Cardiac muscle cell (in vitro differentiated cells and primary cell): Measurements from ENCODE around the gene NRXN2. TPM values are rescaled to one million over a fixed set of nuclear protein-coding genes. Genes with fewer than 3 reads are reported as not detected.
"Not testable (repeated sequence)": the region's sequence is repeated elsewhere in the genome, so short reads cannot be mapped to it uniquely, and the experiment has no call there.

Experiments used
- DNase-seq, 2 donors: peaks; one replicate each; pipeline versions ENCODE4 v3.0.0 to v3.0.0-alpha.2; 2010 to 2017; ENCODE audit warnings: low read depth in 1 of 2, low spot score in 1 of 2
- H3K27ac ChIP-seq: fragments of 200-600 bp; sonication (generic); 2 replicates; pipeline ENCODE4 v1.5.1; 2016
- H3K27me3 ChIP-seq: fragments of 200-600 bp; sonication (generic); 2 replicates; pipeline ENCODE4 v1.6.0; 2016; ENCODE audit warnings: control low read depth
- H3K36me3 ChIP-seq: fragments of 200-600 bp; sonication (generic); 2 replicates; pipeline ENCODE4 v1.5.1; 2016; ENCODE audit warnings: control low read depth
- H3K4me1 ChIP-seq: fragments of 200-600 bp; sonication (generic); 2 replicates; pipeline ENCODE4 v1.8.1; 2017; ENCODE audit warnings: low read depth, mild to moderate bottlenecking, mixed run types
- H3K4me3 ChIP-seq: fragments of 200-600 bp; sonication (generic); 2 replicates; pipeline ENCODE4 v1.5.1; 2016; ENCODE audit warnings: mild to moderate bottlenecking
- H3K9me3 ChIP-seq: fragments of 200-600 bp; sonication (generic); 2 replicates; pipeline ENCODE4 v1.5.1; 2017; ENCODE audit warnings: low read depth, mild to moderate bottlenecking, control low read depth
- polyA plus RNA-seq: library from polyadenylated mRNA; unstranded; fragments of >200 nt; fragmentation: Nextera tagmentation; extraction: Ambion mirVana; gene quantifications from 2 replicates; pipeline ENCODE4 v1.2.1, GENCODE V29; 2016
- total RNA-seq: library from RNA; depleted of rRNA; stranded (reverse); fragments of >200 nt; gene quantifications from 2 replicates; pipeline ENCODE4 v1.2.3, GENCODE V29; 2016
- TF ChIP-seq, protein P1 (sequence below): IDR thresholded peaks from 2 replicates; pipeline ENCODE4 v1.5.1; 2012; ENCODE audit warnings: low read depth, mild to moderate bottlenecking, low read length

The NRXN2 gene
- total and polyA plus RNA-seq, 2 experiments from 2014 or later, result 1.2 to 1.3 TPM

DNA sequence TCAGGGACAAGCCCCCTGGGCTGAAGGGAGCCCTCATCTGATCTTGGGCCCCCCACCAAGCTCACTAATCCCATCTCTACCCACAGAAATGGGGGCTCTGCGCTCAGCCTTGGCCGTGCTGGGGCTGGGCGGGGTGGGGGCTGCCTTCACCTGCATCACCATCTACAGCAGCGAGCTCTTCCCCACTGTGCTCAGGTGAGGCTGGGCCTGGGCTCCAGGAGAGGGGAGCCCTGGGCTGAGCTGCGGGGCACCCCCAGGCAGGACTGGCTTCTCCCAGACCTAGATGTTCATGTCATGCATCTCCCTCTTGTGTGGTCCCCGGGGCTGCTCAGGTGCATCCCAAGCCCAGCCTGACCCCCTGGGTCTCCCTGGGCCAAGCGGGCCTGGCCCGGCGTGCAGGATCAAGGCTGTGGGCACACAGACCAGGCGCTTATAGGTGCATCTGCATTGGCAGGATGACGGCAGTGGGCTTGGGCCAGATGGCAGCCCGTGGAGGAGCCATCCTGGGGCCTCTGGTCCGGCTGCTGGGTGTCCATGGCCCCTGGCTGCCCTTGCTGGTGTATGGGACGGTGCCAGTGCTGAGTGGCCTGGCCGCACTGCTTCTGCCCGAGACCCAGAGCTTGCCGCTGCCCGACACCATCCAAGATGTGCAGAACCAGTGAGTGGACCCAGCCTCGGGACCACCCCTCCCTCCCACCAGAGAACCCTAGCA lies 122.6 kb downstream of the NRXN2 start:
- no peaks in the 10 kb centered on the region for H3K4me1 ChIP-seq
- H3K36me3 ChIP-seq, result no peaks in the 10 kb centered on the region
- no peaks in the 10 kb centered on the region for H3K27me3 ChIP-seq
- H3K9me3 ChIP-seq, result no peaks in the 10 kb centered on the region
- H3K27ac ChIP-seq, result no peak overlapping the region
- DNase-seq, result no peak
- TF ChIP-seq, protein P1, sequence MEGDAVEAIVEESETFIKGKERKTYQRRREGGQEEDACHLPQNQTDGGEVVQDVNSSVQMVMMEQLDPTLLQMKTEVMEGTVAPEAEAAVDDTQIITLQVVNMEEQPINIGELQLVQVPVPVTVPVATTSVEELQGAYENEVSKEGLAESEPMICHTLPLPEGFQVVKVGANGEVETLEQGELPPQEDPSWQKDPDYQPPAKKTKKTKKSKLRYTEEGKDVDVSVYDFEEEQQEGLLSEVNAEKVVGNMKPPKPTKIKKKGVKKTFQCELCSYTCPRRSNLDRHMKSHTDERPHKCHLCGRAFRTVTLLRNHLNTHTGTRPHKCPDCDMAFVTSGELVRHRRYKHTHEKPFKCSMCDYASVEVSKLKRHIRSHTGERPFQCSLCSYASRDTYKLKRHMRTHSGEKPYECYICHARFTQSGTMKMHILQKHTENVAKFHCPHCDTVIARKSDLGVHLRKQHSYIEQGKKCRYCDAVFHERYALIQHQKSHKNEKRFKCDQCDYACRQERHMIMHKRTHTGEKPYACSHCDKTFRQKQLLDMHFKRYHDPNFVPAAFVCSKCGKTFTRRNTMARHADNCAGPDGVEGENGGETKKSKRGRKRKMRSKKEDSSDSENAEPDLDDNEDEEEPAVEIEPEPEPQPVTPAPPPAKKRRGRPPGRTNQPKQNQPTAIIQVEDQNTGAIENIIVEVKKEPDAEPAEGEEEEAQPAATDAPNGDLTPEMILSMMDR, result no peak
- H3K4me3 ChIP-seq, result no peak overlapping the region

DNA sequence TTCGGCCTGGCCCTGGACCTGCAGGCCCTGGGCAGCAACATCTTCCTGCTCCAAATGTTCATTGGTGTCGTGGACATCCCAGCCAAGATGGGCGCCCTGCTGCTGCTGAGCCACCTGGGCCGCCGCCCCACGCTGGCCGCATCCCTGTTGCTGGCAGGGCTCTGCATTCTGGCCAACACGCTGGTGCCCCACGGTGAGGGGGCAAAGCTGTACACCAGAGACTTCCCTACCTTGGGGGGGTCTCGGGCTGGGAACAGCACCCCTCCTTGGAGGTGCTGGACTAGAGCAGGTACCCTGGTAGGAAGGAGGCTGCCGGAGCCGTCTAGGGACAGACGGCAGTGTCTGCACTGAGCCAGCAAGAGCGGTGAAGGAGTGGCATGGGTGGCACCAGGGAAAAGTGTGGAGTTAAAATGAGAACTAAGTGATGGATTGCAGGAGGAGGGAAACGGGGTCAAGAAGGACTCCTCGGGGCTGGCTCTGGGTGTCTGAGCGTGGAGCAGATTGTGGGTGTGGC lies 123.2 kb downstream of the NRXN2 start:
- H3K4me1 ChIP-seq, result no peaks in the 10 kb centered on the region
- TF ChIP-seq, protein P1, result no peak
- H3K27me3 ChIP-seq, result no peaks in the 10 kb centered on the region
- no peaks in the 10 kb centered on the region for H3K36me3 ChIP-seq
- no peak overlapping the region for H3K27ac ChIP-seq
- no peak overlapping the region for H3K4me3 ChIP-seq
- no peaks in the 10 kb centered on the region for H3K9me3 ChIP-seq
- DNase-seq, result no peak

DNA sequence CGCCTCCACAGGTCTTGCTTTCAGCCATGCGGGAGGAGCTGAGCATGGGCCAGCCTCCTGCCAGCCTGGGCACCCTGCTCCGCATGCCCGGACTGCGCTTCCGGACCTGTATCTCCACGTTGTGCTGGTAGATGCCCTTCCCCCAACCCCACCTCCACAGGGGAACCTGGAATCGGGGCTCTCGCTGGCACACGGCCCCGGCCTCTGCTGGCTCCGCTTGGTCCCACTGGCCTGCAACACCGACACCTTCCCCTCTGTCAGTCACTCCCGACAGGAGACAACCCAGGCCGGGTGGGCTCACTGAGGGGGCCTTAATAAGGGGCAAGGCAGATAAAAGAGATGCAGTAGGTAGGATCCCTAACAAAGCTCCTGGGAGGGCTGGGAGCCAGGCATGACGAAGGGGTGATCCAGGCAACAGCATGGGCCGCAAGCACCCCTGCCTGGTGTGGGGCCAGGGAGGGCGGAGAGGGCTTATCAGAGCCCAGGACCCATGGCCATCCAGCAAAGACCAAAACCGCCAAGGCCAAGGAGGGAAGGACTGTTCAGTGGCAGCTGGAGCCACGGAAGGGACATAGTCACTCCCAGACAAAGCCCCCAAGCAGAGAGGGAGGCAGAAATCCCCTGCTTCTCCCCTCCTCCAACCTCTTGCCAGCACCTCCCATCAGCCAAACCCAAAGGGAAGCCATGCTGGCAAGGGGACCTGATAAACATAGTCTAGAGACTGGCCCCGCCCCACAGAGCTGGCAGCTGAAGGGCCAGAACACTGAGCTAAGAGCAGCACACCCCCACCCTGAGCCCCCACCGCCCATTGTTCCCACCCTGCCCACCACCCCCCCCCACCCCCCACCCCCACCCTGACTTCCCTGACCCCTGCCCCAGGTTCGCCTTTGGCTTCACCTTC lies 124.0 kb downstream of the NRXN2 start:
- TF ChIP-seq, protein P1, result no peak
- H3K4me1 ChIP-seq, result no peaks in the 10 kb centered on the region
- DNase-seq, result no peak
- no peaks in the 10 kb centered on the region for H3K36me3 ChIP-seq
- H3K4me3 ChIP-seq, result no peak overlapping the region
- H3K27ac ChIP-seq, result no peak overlapping the region
- H3K9me3 ChIP-seq, result no peaks in the 10 kb centered on the region
- H3K27me3 ChIP-seq, result no peaks in the 10 kb centered on the region

DNA sequence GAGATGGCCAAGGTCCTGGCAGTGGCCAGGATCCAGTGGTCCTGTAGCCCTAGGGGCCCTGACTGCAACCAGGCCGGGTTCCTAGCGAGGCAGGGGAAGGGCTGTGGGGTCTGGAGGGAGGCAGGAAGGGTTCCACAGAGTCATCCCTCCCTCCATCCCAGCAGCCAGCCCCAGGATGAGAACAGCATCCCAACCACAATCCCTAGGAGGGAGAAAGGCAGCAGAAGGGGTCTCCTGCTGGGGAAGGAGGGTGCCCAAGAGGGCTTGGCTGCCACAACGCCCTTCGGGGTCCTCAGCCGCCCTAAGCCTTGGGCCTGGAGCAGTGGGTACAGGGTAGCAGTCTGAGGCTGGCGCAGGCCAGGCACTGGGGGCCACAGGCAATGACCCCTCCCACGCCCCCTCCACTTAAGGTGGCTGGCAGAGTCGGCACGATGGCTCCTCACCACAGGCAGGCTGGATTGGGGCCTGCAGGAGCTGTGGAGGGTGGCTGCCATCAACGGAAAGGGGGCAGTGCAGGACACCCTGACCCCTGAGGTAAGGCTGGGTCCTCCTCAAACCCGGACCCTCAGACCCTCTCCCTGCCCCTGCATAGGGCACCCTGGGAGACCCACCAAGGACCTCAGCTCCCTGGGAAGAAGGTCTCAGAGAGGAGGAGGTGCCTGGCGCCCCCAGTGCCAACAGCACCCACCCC lies 124.7 kb downstream of the NRXN2 start:
- no peak overlapping the region for H3K4me3 ChIP-seq
- TF ChIP-seq, protein P1, result no peak
- no peaks in the 10 kb centered on the region for H3K27me3 ChIP-seq
- no peaks in the 10 kb centered on the region for H3K4me1 ChIP-seq
- no peaks in the 10 kb centered on the region for H3K36me3 ChIP-seq
- DNase-seq, result no peak
- H3K27ac ChIP-seq, result no peak overlapping the region
- H3K9me3 ChIP-seq, result no peaks in the 10 kb centered on the region

DNA sequence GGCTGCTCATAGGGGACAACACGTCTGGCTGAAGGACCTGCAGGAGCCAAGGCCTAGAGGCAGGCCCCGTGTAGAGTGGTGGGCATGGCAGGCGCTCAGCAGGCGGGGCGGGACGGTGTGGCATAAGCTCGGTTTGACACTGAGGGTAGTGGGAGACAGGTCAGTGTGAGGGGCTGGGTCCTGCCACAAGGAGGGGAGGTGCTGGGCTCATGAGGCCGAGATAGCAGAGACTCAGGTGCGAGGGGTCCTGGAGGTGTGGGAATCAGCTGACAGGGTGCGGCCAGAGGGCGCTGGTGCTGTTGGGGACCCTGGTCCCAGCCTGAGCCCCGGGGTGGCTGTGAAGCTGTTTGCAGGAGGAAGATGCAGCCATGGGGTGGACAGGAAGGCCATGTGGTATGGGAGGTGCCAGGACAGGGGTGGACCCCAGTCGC lies 125.3 kb downstream of the NRXN2 start:
- no peak for DNase-seq
- Histone ChIP-seq H3K27ac (no peak overlapping the region), H3K36me3 (no peaks in the 10 kb centered on the region), H3K27me3 (no peaks in the 10 kb centered on the region), H3K4me3 (no peak overlapping the region), H3K9me3 (no peaks in the 10 kb centered on the region), H3K4me1 (no peaks in the 10 kb centered on the region)
- TF ChIP-seq, protein P1, result no peak

DNA sequence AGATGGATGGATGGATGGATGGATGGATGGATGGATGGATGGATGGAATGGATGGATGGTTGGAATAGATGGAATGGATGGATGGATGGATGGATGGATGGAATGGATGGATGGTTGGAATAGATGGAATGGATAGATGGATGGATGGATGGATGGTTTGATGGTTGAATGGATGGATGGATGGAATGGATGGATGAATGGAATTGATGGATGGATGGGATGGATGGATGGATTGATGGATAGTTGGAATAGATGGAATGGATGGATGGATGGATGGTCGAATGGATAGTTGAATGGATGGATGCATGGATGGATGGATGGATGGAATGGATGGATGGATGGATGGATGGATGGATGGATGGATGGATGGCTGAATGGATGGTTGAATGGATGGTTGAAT lies 127.1 kb downstream of the NRXN2 start:
- not testable (repeated sequence) for H3K4me3 ChIP-seq, DNase-seq, H3K9me3 ChIP-seq, H3K27ac ChIP-seq, H3K4me1 ChIP-seq, H3K36me3 ChIP-seq, H3K27me3 ChIP-seq
